Tibial nerve (tissue), 4 donors: ENCODE results near the gene GRIK4.

Source experiments
- CTCF ChIP-seq, 5 experiments: fragments of 200-600 bp in 3 of 5; fragments of 450-650 bp in 2 of 5; sonication (generic) in 3 of 5; IDR thresholded peaks; one replicate each; pipeline ENCODE4 v1.5.1; 2016 to 2019; ENCODE audit warnings: antibody characterized with exemption in 5 of 5, mild to moderate bottlenecking in 3 of 5, moderate library complexity in 2 of 5
- EP300 ChIP-seq, 2 donors: sonication (generic); formaldehyde crosslinking; IDR thresholded peaks; one replicate each; pipeline ENCODE4 v1.6.1; 2017; ENCODE audit warnings: antibody characterized with exemption in 2 of 2, mild to moderate bottlenecking in 1 of 2
- POLR2A ChIP-seq, 2 donors: fragments of 450-650 bp; IDR thresholded peaks; one replicate each; pipeline ENCODE4 v1.6.1; 2017; ENCODE audit warnings: antibody characterized with exemption in 2 of 2, mild to moderate bottlenecking in 2 of 2, moderate library complexity in 2 of 2

GRCh38 chr11:120751550-120751949, 240.0 kb downstream of the GRIK4 start:
- TF ChIP-seq CTCF (IDR thresholded peaks at IDR 0.05) (no peak), EP300 (IDR thresholded peaks at IDR 0.05) (no peak), POLR2A (IDR thresholded peaks at IDR 0.05) (no peak)
